Endothelial cell (in vitro differentiated cells): ENCODE results near the gene FUT8. TPM values are rescaled to one million over a fixed set of nuclear protein-coding genes. Genes with fewer than 3 reads are reported as not detected.

Source experiments
- DNase-seq: peaks from one replicate; pipeline ENCODE4 v3.0.0; 2021; ENCODE audit warnings: low spot score
- H3K27ac Mint-ChIP-seq: one replicate; pipeline ENCODE4 v1.8.0; 2021; ENCODE audit warnings: mixed read lengths, inconsistent platforms; ENCODE audit not compliant: unreplicated experiment
- H3K27me3 Mint-ChIP-seq: one replicate; pipeline ENCODE4 v1.8.0; 2021; ENCODE audit warnings: mild to moderate bottlenecking, moderate library complexity, mixed read lengths, inconsistent platforms; ENCODE audit not compliant: unreplicated experiment
- H3K36me3 Mint-ChIP-seq: one replicate; pipeline ENCODE4 v1.8.0; 2021; ENCODE audit warnings: mild to moderate bottlenecking, low read depth, mixed read lengths, inconsistent platforms; ENCODE audit not compliant: unreplicated experiment
- H3K4me1 Mint-ChIP-seq: one replicate; pipeline ENCODE4 v1.8.0; 2021; ENCODE audit warnings: mild to moderate bottlenecking, mixed read lengths, inconsistent platforms; ENCODE audit not compliant: unreplicated experiment
- H3K4me3 Mint-ChIP-seq: one replicate; pipeline ENCODE4 v1.8.0; 2021; ENCODE audit warnings: mild to moderate bottlenecking, mixed read lengths, inconsistent platforms; ENCODE audit not compliant: unreplicated experiment
- H3K9me3 Mint-ChIP-seq: one replicate; pipeline ENCODE4 v1.8.0; 2021; ENCODE audit warnings: mixed read lengths, inconsistent platforms; ENCODE audit not compliant: unreplicated experiment
- total RNA-seq: library from RNA; stranded (reverse); fragmentation: NEBNext Ultra II Directional; extraction: Animal tissue kit (Norgen Biotek cat#: 25700); gene quantifications from one replicate; pipeline ENCODE4 v1.2.1, GENCODE V29; 2021; ENCODE audit not compliant: unreplicated experiment
- TF ChIP-seq, protein P1 (sequence below): fragments of 200-600 bp; sonication (generic); IDR thresholded peaks from one replicate; pipeline ENCODE4 v1.5.0; 2021; ENCODE audit warnings: antibody characterized with exemption; ENCODE audit not compliant: unreplicated experiment

FUT8 gene
- total RNA-seq, 1 donor from 2014 or later = 65.4 TPM

DNA sequence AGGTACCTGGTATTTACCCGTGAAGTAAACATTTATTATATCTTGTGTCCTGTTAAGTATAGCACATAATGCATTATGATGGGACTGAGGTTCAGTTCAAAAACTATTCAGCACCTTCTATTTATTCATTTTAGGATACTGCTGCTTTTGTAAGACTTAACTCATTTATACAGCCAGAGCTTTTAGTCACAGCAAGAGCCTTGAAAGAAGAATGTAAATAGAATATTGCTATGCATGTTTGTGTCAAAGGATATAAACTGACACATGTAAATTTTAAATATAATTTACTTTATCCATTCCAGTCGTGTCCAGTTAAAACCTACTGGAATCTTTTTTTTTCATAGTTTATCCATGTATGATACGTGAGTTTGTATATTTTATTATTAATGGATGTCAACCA lies 168.8 kb downstream of the FUT8 start:
- Mint-ChIP-seq H3K9me3 (no peaks in the 10 kb centered on the region), H3K36me3 (no peaks in the 10 kb centered on the region), H3K27ac (no peak overlapping the region), H3K4me1 (no peaks in the 10 kb centered on the region), H3K4me3 (no peak overlapping the region), H3K27me3 (peaks cover 1% of the 10 kb centered on the region)
- TF ChIP-seq, protein P1, sequence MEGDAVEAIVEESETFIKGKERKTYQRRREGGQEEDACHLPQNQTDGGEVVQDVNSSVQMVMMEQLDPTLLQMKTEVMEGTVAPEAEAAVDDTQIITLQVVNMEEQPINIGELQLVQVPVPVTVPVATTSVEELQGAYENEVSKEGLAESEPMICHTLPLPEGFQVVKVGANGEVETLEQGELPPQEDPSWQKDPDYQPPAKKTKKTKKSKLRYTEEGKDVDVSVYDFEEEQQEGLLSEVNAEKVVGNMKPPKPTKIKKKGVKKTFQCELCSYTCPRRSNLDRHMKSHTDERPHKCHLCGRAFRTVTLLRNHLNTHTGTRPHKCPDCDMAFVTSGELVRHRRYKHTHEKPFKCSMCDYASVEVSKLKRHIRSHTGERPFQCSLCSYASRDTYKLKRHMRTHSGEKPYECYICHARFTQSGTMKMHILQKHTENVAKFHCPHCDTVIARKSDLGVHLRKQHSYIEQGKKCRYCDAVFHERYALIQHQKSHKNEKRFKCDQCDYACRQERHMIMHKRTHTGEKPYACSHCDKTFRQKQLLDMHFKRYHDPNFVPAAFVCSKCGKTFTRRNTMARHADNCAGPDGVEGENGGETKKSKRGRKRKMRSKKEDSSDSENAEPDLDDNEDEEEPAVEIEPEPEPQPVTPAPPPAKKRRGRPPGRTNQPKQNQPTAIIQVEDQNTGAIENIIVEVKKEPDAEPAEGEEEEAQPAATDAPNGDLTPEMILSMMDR = no peak
- no peak for DNase-seq

DNA sequence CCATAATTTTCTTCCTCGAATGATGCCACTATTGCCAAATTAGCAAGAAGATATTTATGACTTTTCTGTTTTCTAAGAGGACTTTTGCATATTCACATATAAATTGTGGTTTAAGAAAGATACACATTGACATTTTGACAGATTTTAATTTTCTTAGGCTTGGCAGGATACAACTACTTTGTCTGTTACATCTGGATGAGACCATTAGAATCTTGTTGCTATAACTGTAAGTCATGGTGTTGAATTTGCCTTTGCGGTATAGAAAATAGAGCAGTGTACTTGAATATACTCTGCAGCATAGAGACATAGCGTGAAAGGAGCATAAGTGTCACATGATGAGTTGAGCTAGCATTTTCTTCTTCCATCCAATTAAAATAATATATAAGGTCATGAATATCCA lies 169.3 kb downstream of the FUT8 start:
- Mint-ChIP-seq H3K36me3 (no peaks in the 10 kb centered on the region), H3K4me1 (no peaks in the 10 kb centered on the region), H3K4me3 (no peak overlapping the region), H3K27me3 (peaks cover 1% of the 10 kb centered on the region), H3K27ac (no peak overlapping the region), H3K9me3 (no peaks in the 10 kb centered on the region)
- no peak for DNase-seq
- TF ChIP-seq, protein P1 = no peak

- Mint-ChIP-seq H3K36me3 (no peaks in the 10 kb centered on the region), H3K9me3 (no peaks in the 10 kb centered on the region), H3K4me1 (no peaks in the 10 kb centered on the region), H3K27ac (no peak overlapping the region), H3K4me3 (no peak overlapping the region), H3K27me3 (peaks cover 4% of the 10 kb centered on the region)
- TF ChIP-seq, protein P1 = no peak
- DNase-seq = no peak
Measured at GRCh38 chr14:65585216-65585615, 172.7 kb downstream of the FUT8 start.

GRCh38 chr14:65588426-65589140 lies 176.1 kb downstream of the FUT8 start:
- no peaks in the 10 kb centered on the region for H3K9me3 Mint-ChIP-seq
- H3K27ac Mint-ChIP-seq = no peak overlapping the region
- no peak overlapping the region for H3K4me3 Mint-ChIP-seq
- no peak for DNase-seq
- no peaks in the 10 kb centered on the region for H3K36me3 Mint-ChIP-seq
- TF ChIP-seq, protein P1 = no peak
- no peaks in the 10 kb centered on the region for H3K4me1 Mint-ChIP-seq
- peaks cover 4% of the 10 kb centered on the region for H3K27me3 Mint-ChIP-seq

- no peaks in the 10 kb centered on the region for H3K9me3 Mint-ChIP-seq
- H3K36me3 Mint-ChIP-seq = no peaks in the 10 kb centered on the region
- TF ChIP-seq, protein P1 = no peak
- H3K27me3 Mint-ChIP-seq = no peaks in the 10 kb centered on the region
- no peaks in the 10 kb centered on the region for H3K4me1 Mint-ChIP-seq
- no peak overlapping the region for H3K4me3 Mint-ChIP-seq
- DNase-seq = no peak
- no peak overlapping the region for H3K27ac Mint-ChIP-seq
Measured at GRCh38 chr14:65594153-65594881, 181.8 kb downstream of the FUT8 start.
